ENCODE data around the gene ALPK1. TPM values are rescaled to one million over a fixed set of nuclear protein-coding genes. Genes with fewer than 3 reads are reported as not detected.

The ALPK1 gene
- total and polyA plus RNA-seq, 2 donors: 14.5 to 16.6 TPM

Other genes starting within 250 kb of the ALPK1 start
- gene FAM241A, start 151.9 kb upstream of the ALPK1 start, total RNA-seq: 2.2 TPM
- gene FAM241A, start 151.9 kb upstream of the ALPK1 start, polyA plus RNA-seq: 3.8 TPM
- gene AP1AR, start 65.6 kb upstream of the ALPK1 start, total RNA-seq: 17.6 TPM
- gene AP1AR, start 65.6 kb upstream of the ALPK1 start, polyA plus RNA-seq: 21.1 TPM
- 18.9 TPM for gene TIFA, start 11.5 kb upstream of the ALPK1 start, total RNA-seq
- 14.1 TPM for gene TIFA, start 11.5 kb upstream of the ALPK1 start, polyA plus RNA-seq
- gene NEUROG2, start 218.8 kb downstream of the ALPK1 start, total RNA-seq: not detected
- gene NEUROG2, start 218.8 kb downstream of the ALPK1 start, polyA plus RNA-seq: 0.02 TPM

Measured in thymus (tissue), 2 donors.